ENCODE measurements around the gene KRTAP2-1. TPM values are rescaled to one million over a fixed set of nuclear protein-coding genes. Genes with fewer than 3 reads are reported as not detected.
A peak's percentile ranks its signal among the peaks of the same experiment; 100 is the strongest.

The KRTAP2-1 gene
- total and polyA plus RNA-seq, 2 of the 13 experiments (the other 11 are each of a cell fraction or from before 2014, with no cell fraction given) = not detected

DNA sequence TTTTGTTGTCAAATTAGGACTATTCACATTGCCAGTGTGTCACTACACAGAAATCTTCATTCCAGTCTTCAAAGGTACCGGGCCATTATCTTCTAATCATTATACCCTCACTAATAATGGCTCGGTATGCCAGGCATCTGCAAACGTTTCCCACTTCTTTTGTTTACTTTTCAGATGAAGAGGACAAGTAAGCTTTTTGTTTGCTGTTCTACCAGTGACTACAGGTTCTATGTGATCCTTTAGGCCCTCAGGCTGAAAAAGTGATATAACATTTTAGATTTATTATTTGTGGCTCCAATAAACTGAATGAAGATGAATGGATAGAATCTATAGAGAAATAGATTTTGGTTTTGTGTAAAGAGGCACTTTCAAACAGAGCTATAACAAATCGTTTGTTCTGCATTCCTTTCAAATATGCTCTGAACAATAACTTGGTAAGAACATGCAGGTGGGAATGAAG lies 37.8 kb downstream of the KRTAP2-1 start (continued):
- TF ChIP-seq PRPF4 (IDR thresholded peaks at IDR 0.05; ENCODE audit: low read depth, low read length, poor library complexity, severe bottlenecking) = no peak
- no peak for TF ChIP-seq NFE2 (CRISPR knock-in tag; IDR thresholded peaks at IDR 0.05)
- TF ChIP-seq ZNF670 (CRISPR knock-in tag; IDR thresholded peaks at IDR 0.05; ENCODE audit: borderline replicate concordance) = no peak
- TF ChIP-seq STAT5B (CRISPR knock-in tag; IDR thresholded peaks at IDR 0.05) = no peak
- no peak for TF ChIP-seq ZNF10 (CRISPR knock-in tag; IDR thresholded peaks at IDR 0.05; ENCODE audit: borderline replicate concordance, low read depth)
- no peak for TF ChIP-seq FLYWCH1 (CRISPR knock-in tag; IDR thresholded peaks at IDR 0.05)
- no peak for TF ChIP-seq HNRNPLL (IDR thresholded peaks at IDR 0.05; ENCODE audit: low read depth, low read length, poor library complexity, severe bottlenecking)
- TF ChIP-seq NFE2L1 (CRISPR knock-in tag; IDR thresholded peaks at IDR 0.05; ENCODE audit: borderline replicate concordance) = no peak
- peak; percentile 83; the same call in 1 of the 2 replicates for TF ChIP-seq CHD4 (IDR thresholded peaks at IDR 0.05; ENCODE audit: borderline replicate concordance, low read length)
- TF ChIP-seq ZNF782 (CRISPR knock-in tag; IDR thresholded peaks at IDR 0.05; ENCODE audit: borderline replicate concordance) = no peak
- TF ChIP-seq, protein P1, sequence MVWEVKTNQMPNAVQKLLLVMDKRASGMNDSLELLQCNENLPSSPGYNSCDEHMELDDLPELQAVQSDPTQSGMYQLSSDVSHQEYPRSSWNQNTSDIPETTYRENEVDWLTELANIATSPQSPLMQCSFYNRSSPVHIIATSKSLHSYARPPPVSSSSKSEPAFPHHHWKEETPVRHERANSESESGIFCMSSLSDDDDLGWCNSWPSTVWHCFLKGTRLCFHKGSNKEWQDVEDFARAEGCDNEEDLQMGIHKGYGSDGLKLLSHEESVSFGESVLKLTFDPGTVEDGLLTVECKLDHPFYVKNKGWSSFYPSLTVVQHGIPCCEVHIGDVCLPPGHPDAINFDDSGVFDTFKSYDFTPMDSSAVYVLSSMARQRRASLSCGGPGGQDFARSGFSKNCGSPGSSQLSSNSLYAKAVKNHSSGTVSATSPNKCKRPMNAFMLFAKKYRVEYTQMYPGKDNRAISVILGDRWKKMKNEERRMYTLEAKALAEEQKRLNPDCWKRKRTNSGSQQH (CRISPR knock-in tag; IDR thresholded peaks at IDR 0.05; ENCODE audit: low read depth) = no peak
- TF ChIP-seq ZNF878 (CRISPR knock-in tag; IDR thresholded peaks at IDR 0.05) = no peak; the same call in 1 of the 2 replicates
- TF ChIP-seq, protein P2, sequence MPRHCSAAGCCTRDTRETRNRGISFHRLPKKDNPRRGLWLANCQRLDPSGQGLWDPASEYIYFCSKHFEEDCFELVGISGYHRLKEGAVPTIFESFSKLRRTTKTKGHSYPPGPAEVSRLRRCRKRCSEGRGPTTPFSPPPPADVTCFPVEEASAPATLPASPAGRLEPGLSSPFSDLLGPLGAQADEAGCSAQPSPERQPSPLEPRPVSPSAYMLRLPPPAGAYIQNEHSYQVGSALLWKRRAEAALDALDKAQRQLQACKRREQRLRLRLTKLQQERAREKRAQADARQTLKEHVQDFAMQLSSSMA (CRISPR knock-in tag; IDR thresholded peaks at IDR 0.05) = no peak
- TF ChIP-seq HOXA7 (CRISPR knock-in tag; IDR thresholded peaks at IDR 0.05) = no peak
- TF ChIP-seq, protein P3, sequence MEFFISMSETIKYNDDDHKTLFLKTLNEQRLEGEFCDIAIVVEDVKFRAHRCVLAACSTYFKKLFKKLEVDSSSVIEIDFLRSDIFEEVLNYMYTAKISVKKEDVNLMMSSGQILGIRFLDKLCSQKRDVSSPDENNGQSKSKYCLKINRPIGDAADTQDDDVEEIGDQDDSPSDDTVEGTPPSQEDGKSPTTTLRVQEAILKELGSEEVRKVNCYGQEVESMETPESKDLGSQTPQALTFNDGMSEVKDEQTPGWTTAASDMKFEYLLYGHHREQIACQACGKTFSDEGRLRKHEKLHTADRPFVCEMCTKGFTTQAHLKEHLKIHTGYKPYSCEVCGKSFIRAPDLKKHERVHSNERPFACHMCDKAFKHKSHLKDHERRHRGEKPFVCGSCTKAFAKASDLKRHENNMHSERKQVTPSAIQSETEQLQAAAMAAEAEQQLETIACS (CRISPR knock-in tag; IDR thresholded peaks at IDR 0.05) = no peak
- no peak for TF ChIP-seq CHD2 (IDR thresholded peaks at IDR 0.05; ENCODE audit: low read depth, low read length)
- TF ChIP-seq YEATS4 (CRISPR knock-in tag; IDR thresholded peaks at IDR 0.05; ENCODE audit: borderline replicate concordance) = no peak
- no peak for TF ChIP-seq ZNF83 (CRISPR knock-in tag; IDR thresholded peaks at IDR 0.05; ENCODE audit: borderline replicate concordance)
- TF ChIP-seq, protein P4, sequence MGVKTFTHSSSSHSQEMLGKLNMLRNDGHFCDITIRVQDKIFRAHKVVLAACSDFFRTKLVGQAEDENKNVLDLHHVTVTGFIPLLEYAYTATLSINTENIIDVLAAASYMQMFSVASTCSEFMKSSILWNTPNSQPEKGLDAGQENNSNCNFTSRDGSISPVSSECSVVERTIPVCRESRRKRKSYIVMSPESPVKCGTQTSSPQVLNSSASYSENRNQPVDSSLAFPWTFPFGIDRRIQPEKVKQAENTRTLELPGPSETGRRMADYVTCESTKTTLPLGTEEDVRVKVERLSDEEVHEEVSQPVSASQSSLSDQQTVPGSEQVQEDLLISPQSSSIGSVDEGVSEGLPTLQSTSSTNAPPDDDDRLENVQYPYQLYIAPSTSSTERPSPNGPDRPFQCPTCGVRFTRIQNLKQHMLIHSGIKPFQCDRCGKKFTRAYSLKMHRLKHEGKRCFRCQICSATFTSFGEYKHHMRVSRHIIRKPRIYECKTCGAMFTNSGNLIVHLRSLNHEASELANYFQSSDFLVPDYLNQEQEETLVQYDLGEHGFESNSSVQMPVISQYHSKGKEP (CRISPR knock-in tag; IDR thresholded peaks at IDR 0.05) = no peak
- TF ChIP-seq SYNCRIP (IDR thresholded peaks at IDR 0.05; ENCODE audit: insufficient read depth, low read depth, low read length) = no peak
- no peak for TF ChIP-seq MYNN (CRISPR knock-in tag; IDR thresholded peaks at IDR 0.05; ENCODE audit: low read depth)
- 0 out of 2 replicates have a peak, but pooled peaks have one; percentile 25 for TF ChIP-seq ZNF317 (CRISPR knock-in tag; IDR thresholded peaks at IDR 0.05)
- TF ChIP-seq PHF21A (CRISPR knock-in tag; IDR thresholded peaks at IDR 0.05) = peak; percentile 51; the same call in 1 of the 2 replicates
- TF ChIP-seq, protein P5, sequence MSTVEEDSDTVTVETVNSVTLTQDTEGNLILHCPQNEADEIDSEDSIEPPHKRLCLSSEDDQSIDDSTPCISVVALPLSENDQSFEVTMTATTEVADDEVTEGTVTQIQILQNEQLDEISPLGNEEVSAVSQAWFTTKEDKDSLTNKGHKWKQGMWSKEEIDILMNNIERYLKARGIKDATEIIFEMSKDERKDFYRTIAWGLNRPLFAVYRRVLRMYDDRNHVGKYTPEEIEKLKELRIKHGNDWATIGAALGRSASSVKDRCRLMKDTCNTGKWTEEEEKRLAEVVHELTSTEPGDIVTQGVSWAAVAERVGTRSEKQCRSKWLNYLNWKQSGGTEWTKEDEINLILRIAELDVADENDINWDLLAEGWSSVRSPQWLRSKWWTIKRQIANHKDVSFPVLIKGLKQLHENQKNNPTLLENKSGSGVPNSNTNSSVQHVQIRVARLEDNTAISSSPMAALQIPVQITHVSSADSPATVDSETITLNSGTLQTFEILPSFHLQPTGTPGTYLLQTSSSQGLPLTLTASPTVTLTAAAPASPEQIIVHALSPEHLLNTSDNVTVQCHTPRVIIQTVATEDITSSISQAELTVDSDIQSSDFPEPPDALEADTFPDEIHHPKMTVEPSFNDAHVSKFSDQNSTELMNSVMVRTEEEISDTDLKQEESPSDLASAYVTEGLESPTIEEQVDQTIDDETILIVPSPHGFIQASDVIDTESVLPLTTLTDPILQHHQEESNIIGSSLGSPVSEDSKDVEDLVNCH (CRISPR knock-in tag; IDR thresholded peaks at IDR 0.05) = no peak

All from HepG2 (cell line).